CD14-positive monocyte (primary cell): ENCODE data around the gene NRROS. TPM values are rescaled to one million over a fixed set of nuclear protein-coding genes. Genes with fewer than 3 reads are reported as not detected.

Source experiments
- DNase-seq, 3 donors: peaks; one replicate each; pipeline ENCODE4 v3.0.0-alpha.2; 2011 to 2022
- H2AFZ ChIP-seq: 2 replicates; pipeline ENCODE4 v1.6.0; 2012; ENCODE audit warnings: mild to moderate bottlenecking, low read depth, low read length, inconsistent platforms; ENCODE audit not compliant: insufficient read depth, poor library complexity, severe bottlenecking
- H3K27ac ChIP-seq, 2 donors: 1 replicate in 1 of 2; 2 replicates in 1 of 2; pipeline ENCODE4 v1.5.1; 2012 to 2013; ENCODE audit warnings: low read length in 2 of 2, control low read depth in 1 of 2, inconsistent platforms in 1 of 2, low read depth in 1 of 2, mild to moderate bottlenecking in 1 of 2
- H3K27me3 ChIP-seq, 2 donors: one replicate each; pipeline versions ENCODE4 v1.6.0 to v1.6.1; 2011 to 2013; ENCODE audit warnings: low read length in 2 of 2; ENCODE audit not compliant: control insufficient read depth in 2 of 2, insufficient read depth in 2 of 2
- H3K36me3 ChIP-seq, 2 donors: replicated peaks in 1 of 2; 1 replicate in 1 of 2; 2 replicates in 1 of 2; pipeline versions ENCODE4 v1.5.1 to v1.6.1; 2012 to 2013; ENCODE audit warnings: low read length in 2 of 2, control low read depth in 1 of 2, inconsistent platforms in 1 of 2, mild to moderate bottlenecking in 1 of 2; ENCODE audit not compliant: insufficient read depth in 2 of 2, control insufficient read depth in 1 of 2
- H3K4me1 ChIP-seq, 2 donors: 1 replicate in 1 of 2; 2 replicates in 1 of 2; pipeline versions ENCODE4 v1.5.1 to v1.6.1; 2012 to 2013; ENCODE audit warnings: low read length in 2 of 2, control low read depth in 1 of 2, inconsistent platforms in 1 of 2, mild to moderate bottlenecking in 1 of 2, moderate library complexity in 1 of 2; ENCODE audit not compliant: insufficient read depth in 2 of 2, control insufficient read depth in 1 of 2
- H3K4me2 ChIP-seq: replicated peaks from 2 replicates; pipeline ENCODE3; 2012; ENCODE audit warnings: low read length, moderate library complexity, mild to moderate bottlenecking; ENCODE audit not compliant: poor library complexity, severe bottlenecking; ENCODE audit errors: extremely low read depth
- H3K4me3 ChIP-seq, 3 experiments: fragments of 200-600 bp in 1 of 3; sonication (generic) in 1 of 3; replicated peaks in 1 of 3; 1 replicate in 2 of 3; 2 replicates in 1 of 3; pipeline ENCODE4 v1.5.1; 2011 to 2013; ENCODE audit warnings: low read length in 3 of 3, mild to moderate bottlenecking in 3 of 3, control low read depth in 2 of 3, low read depth in 2 of 3, inconsistent platforms in 1 of 3, moderate library complexity in 1 of 3
- H3K79me2 ChIP-seq: 2 replicates; pipeline ENCODE4 v1.6.0; 2012; ENCODE audit warnings: mild to moderate bottlenecking, control low read depth, inconsistent platforms, low read length, moderate library complexity; ENCODE audit not compliant: insufficient read depth
- H3K9ac ChIP-seq: 2 replicates; pipeline ENCODE4 v1.6.0; 2017; ENCODE audit warnings: low read length, mild to moderate bottlenecking; ENCODE audit not compliant: insufficient read depth, poor library complexity, severe bottlenecking
- H3K9me3 ChIP-seq, 2 donors: replicated peaks in 1 of 2; 1 replicate in 1 of 2; 2 replicates in 1 of 2; pipeline versions ENCODE4 v1.5.1 to v1.6.1; 2012 to 2013; ENCODE audit warnings: low read length in 2 of 2, control low read depth in 1 of 2; ENCODE audit not compliant: control insufficient read depth in 1 of 2, insufficient read depth in 1 of 2
- H4K20me1 ChIP-seq: 2 replicates; pipeline ENCODE4 v1.6.0; 2012; ENCODE audit warnings: mild to moderate bottlenecking, low read length, control low read depth, moderate library complexity; ENCODE audit not compliant: insufficient read depth
- H3K27ac Mint-ChIP-seq, 7 donors: one replicate each; pipeline ENCODE4 v1.8.0; 2020; ENCODE audit warnings: mild to moderate bottlenecking in 7 of 7, mixed read lengths in 7 of 7, moderate library complexity in 6 of 7, inconsistent platforms in 2 of 7
- H3K27me3 Mint-ChIP-seq, 3 donors: one replicate each; pipeline ENCODE4 v1.8.0; 2021 to 2022; ENCODE audit warnings: low read depth in 3 of 3, mild to moderate bottlenecking in 3 of 3, mixed read lengths in 3 of 3, moderate library complexity in 3 of 3, inconsistent platforms in 1 of 3
- H3K36me3 Mint-ChIP-seq, 2 donors: one replicate each; pipeline ENCODE4 v1.8.0; 2020; ENCODE audit warnings: mixed read lengths in 2 of 2, inconsistent platforms in 1 of 2, mild to moderate bottlenecking in 1 of 2
- H3K4me1 Mint-ChIP-seq: one replicate; pipeline ENCODE4 v1.8.0; 2020; ENCODE audit warnings: mild to moderate bottlenecking, mixed read lengths
- H3K4me3 Mint-ChIP-seq, 2 donors: one replicate each; pipeline ENCODE4 v1.8.0; 2020; ENCODE audit warnings: mild to moderate bottlenecking in 2 of 2, mixed read lengths in 2 of 2, moderate library complexity in 1 of 2
- H3K9me3 Mint-ChIP-seq, 7 donors: one replicate each; pipeline ENCODE4 v1.8.0; 2020 to 2022; ENCODE audit warnings: mixed read lengths in 7 of 7, mild to moderate bottlenecking in 6 of 7, moderate library complexity in 6 of 7, inconsistent platforms in 2 of 7
- WGBS: methylation state at CpG from one replicate; pipeline ENCODE4 v1.1.5; 2013; ENCODE audit warnings: missing lambda C conversion rate; ENCODE audit not compliant: insufficient coverage; 5-methylcytosine and 5-hydroxymethylcytosine counted together
- intact Hi-C, 2 donors: fragments of 100-400 bp; cut with micrococcal nuclease; formaldehyde crosslinking; loops; one replicate each; pipeline versions ENCODE4 v1.15.0 to v1.15.1; 2023
- polyA plus RNA-seq, 3 donors: library from polyadenylated mRNA; depleted of rRNA in 1 of 3; unstranded in 2 of 3; stranded (reverse) in 1 of 3; fragments of 300-500 nt in 2 of 3; fragments of >200 nt in 1 of 3; fragmentation: Illumina TruSeq in 2 of 3; gene quantifications; 1 replicate in 2 of 3; 2 replicates in 1 of 3; pipeline ENCODE4 v1.2.3, GENCODE V29; 2012 to 2021
- TF ChIP-seq, protein P1 (sequence below): fragments of 200-600 bp; IDR thresholded peaks from one replicate; pipeline ENCODE4 v1.8.0; 2022; ENCODE audit warnings: antibody characterized with exemption, mild to moderate bottlenecking

NRROS gene
- polyA plus RNA-seq, 3 donors: 5.9 to 109 (median 7.5) TPM

GRCh38 chr3:196621611-196622010 lies 17.9 kb upstream of the NRROS start:
- Histone ChIP-seq H3K36me3 (no peaks in the 10 kb centered on the region), H4K20me1 (no peaks in the 10 kb centered on the region), H3K9ac (no peak overlapping the region), H3K27me3 (no peaks in the 10 kb centered on the region), H3K4me1 (peaks cover 94 to 98% of the 10 kb centered on the region in 2 donors), H2AFZ (peak overlapping the region; percentile 54), H3K4me2 (peak overlapping the region; percentile 28), H3K9me3 (no peaks in the 10 kb centered on the region), H3K27ac (peak overlapping the region; percentile 81 to 93), H3K79me2 (peaks cover 26% of the 10 kb centered on the region), H3K4me3 (peak overlapping the region in 1 of 3 experiments; percentile 28)
- TF ChIP-seq, protein P1, sequence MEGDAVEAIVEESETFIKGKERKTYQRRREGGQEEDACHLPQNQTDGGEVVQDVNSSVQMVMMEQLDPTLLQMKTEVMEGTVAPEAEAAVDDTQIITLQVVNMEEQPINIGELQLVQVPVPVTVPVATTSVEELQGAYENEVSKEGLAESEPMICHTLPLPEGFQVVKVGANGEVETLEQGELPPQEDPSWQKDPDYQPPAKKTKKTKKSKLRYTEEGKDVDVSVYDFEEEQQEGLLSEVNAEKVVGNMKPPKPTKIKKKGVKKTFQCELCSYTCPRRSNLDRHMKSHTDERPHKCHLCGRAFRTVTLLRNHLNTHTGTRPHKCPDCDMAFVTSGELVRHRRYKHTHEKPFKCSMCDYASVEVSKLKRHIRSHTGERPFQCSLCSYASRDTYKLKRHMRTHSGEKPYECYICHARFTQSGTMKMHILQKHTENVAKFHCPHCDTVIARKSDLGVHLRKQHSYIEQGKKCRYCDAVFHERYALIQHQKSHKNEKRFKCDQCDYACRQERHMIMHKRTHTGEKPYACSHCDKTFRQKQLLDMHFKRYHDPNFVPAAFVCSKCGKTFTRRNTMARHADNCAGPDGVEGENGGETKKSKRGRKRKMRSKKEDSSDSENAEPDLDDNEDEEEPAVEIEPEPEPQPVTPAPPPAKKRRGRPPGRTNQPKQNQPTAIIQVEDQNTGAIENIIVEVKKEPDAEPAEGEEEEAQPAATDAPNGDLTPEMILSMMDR: no peak
- 14% methylated on average over 6 of the region's 10 CpGs for WGBS
- H3K27me3 Mint-ChIP-seq: peaks cover 0 to 2% (median 0%) of the 10 kb centered on the region in 3 donors
- DNase-seq: peak in 2 of 3 donors; percentile 60 to 66
- H3K36me3 Mint-ChIP-seq: peaks cover 0 to 9% of the 10 kb centered on the region in 2 donors
- H3K27ac Mint-ChIP-seq: peak overlapping the region; percentile 95 to 100 (median 99)
- intact Hi-C loops: loop anchor here in 1 of 2 donors (5.0 kb wide), 1 partner anchor 66 kb away; no protein-coding TSS in a partner anchor
- H3K4me3 Mint-ChIP-seq: no peak overlapping the region
- H3K4me1 Mint-ChIP-seq: peaks cover 85% of the 10 kb centered on the region
- H3K9me3 Mint-ChIP-seq: peaks cover 0 to 3% (median 0%) of the 10 kb centered on the region in 7 donors

GRCh38 chr3:196624067-196624790 lies 15.3 kb upstream of the NRROS start:
- Mint-ChIP-seq H3K9me3 (peaks cover 0 to 3% (median 0%) of the 10 kb centered on the region in 7 donors), H3K36me3 (peaks cover 0 to 5% of the 10 kb centered on the region in 2 donors), H3K4me1 (peaks cover 72% of the 10 kb centered on the region), H3K27me3 (peaks cover 0 to 2% (median 0%) of the 10 kb centered on the region in 3 donors), H3K4me3 (peak overlapping the region; percentile 80 to 89), H3K27ac (peak overlapping the region; percentile 98 to 100 (median 100))
- 2% methylated on average over 4 of the region's 12 CpGs for WGBS
- no peak overlapping the region for H2AFZ ChIP-seq
- H3K79me2 ChIP-seq: peaks cover 30% of the 10 kb centered on the region
- H3K36me3 ChIP-seq: no peaks in the 10 kb centered on the region
- peak overlapping the region; percentile 76 for H3K9ac ChIP-seq
- H3K27ac ChIP-seq: peak overlapping the region; percentile 93 to 98
- H3K4me1 ChIP-seq: peaks cover 88 to 97% of the 10 kb centered on the region in 2 donors
- intact Hi-C loops: loop anchor here in 1 of 2 donors (2.0 to 5.0 kb wide), 2 partner anchors 19 to 63 kb away; no protein-coding TSS in a partner anchor
- H3K9me3 ChIP-seq: no peaks in the 10 kb centered on the region
- H4K20me1 ChIP-seq: no peaks in the 10 kb centered on the region
- peak overlapping the region; percentile 80 for H3K4me2 ChIP-seq
- H3K27me3 ChIP-seq: no peaks in the 10 kb centered on the region
- TF ChIP-seq, protein P1: no peak
- peak overlapping the region; percentile 18 to 68 (median 48) for H3K4me3 ChIP-seq
- DNase-seq: peak; percentile 87 to 91 (median 88)
